GM12878 (cell line): ENCODE results near the gene PHYHIPL.

Experiments
- BACH1 ChIP-seq: fragments of 450-650 bp; IDR thresholded peaks from 2 replicates; pipeline ENCODE4 v1.6.1; 2017; ENCODE audit warnings: mild to moderate bottlenecking, borderline replicate concordance
- BHLHE40 ChIP-seq, 2 experiments: fragments of 450-650 bp in 1 of 2; IDR thresholded peaks; 2 replicates each; pipeline ENCODE4 v1.6.1; 2011 to 2017; ENCODE audit warnings: low read depth in 2 of 2, borderline replicate concordance in 1 of 2, improper control_type of control experiment in 1 of 2, low read length in 1 of 2, mild to moderate bottlenecking in 1 of 2
- EP300 ChIP-seq, 2 experiments: fragments of 150-350 bp in 1 of 2; IDR thresholded peaks; 2 replicates each; pipeline ENCODE4 v1.6.1; 2011 to 2012; ENCODE audit warnings: low read depth in 2 of 2, low read length in 2 of 2, borderline replicate concordance in 1 of 2, improper control_type of control experiment in 1 of 2, inconsistent platforms in 1 of 2; ENCODE audit not compliant: control insufficient read depth in 1 of 2
- EZH2 ChIP-seq: IDR thresholded peaks from 2 replicates; pipeline ENCODE4 v1.6.1; 2012; ENCODE audit warnings: low read depth, mild to moderate bottlenecking, control low read depth, inconsistent platforms, low read length, borderline replicate concordance; ENCODE audit not compliant: control insufficient read depth
- FOS ChIP-seq: IDR thresholded peaks from 3 replicates; pipeline ENCODE4 v1.6.1; 2011; ENCODE audit warnings: borderline replicate concordance; ENCODE audit not compliant: insufficient read length; ENCODE audit errors: extremely low read depth
- RELA ChIP-seq: fragments of 450-650 bp; IDR thresholded peaks from 2 replicates; pipeline ENCODE4 v1.8.0; 2014; ENCODE audit warnings: borderline replicate concordance; ENCODE audit not compliant: partially characterized antibody
- RFX5 ChIP-seq: IDR thresholded peaks from 2 replicates; pipeline ENCODE4 v1.6.1; 2011; ENCODE audit warnings: low read depth, low read length, improper control_type of control experiment
- SUPT20H ChIP-seq: IDR thresholded peaks from 2 replicates; pipeline ENCODE4 v1.6.1; 2011; ENCODE audit warnings: low read depth, mild to moderate bottlenecking, low read length, moderate library complexity, borderline replicate concordance; ENCODE audit not compliant: control insufficient read depth
- ZNF274 ChIP-seq: IDR thresholded peaks from one replicate; pipeline ENCODE4 v1.8.0; 2011; ENCODE audit not compliant: insufficient read length, insufficient read depth
- ZSCAN29 ChIP-seq: fragments of 450-650 bp; IDR thresholded peaks from 2 replicates; pipeline ENCODE4 v1.6.1; 2017; ENCODE audit warnings: mild to moderate bottlenecking, moderate library complexity
- TF ChIP-seq, protein P1 (sequence below), 3 experiments: IDR thresholded peaks in 2 of 3; conservative IDR thresholded peaks in 1 of 3; 2 replicates each; pipeline ENCODE4 v1.5.1; 2011; ENCODE audit warnings: low read depth in 3 of 3, low read length in 3 of 3, mild to moderate bottlenecking in 3 of 3, control low read depth in 2 of 3, moderate library complexity in 2 of 3, inconsistent platforms in 1 of 3, mixed read lengths in 1 of 3; ENCODE audit not compliant: control insufficient read depth in 2 of 3, insufficient read depth in 1 of 3; ENCODE audit errors: extremely low read depth in 1 of 3

DNA sequence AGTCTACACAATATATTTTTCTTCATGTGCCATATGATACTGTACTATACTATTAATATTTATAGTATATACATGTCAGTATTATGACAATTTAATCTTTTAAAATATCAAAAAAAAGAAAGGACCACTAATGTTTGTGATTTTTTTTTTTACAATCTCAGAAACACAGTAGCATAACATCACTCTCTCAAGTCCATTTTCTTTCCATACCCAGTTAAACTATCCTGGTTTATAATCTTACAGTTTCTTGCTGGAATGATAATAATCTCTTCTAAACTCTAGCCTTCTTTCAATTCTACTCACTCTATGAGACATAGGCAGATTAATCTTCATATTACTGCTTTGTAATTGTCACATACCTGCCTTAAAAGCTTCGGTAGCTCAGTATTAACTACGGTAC lies 8.9 kb upstream of the PHYHIPL start:
- no peak for TF ChIP-seq BACH1
- no peak for TF ChIP-seq EP300 (IDR thresholded peaks at IDR 0.05; ENCODE audit: borderline replicate concordance in 1 of 2, control insufficient read depth in 1 of 2, low read depth in 2 of 2, low read length in 2 of 2)
- TF ChIP-seq, protein P1, sequence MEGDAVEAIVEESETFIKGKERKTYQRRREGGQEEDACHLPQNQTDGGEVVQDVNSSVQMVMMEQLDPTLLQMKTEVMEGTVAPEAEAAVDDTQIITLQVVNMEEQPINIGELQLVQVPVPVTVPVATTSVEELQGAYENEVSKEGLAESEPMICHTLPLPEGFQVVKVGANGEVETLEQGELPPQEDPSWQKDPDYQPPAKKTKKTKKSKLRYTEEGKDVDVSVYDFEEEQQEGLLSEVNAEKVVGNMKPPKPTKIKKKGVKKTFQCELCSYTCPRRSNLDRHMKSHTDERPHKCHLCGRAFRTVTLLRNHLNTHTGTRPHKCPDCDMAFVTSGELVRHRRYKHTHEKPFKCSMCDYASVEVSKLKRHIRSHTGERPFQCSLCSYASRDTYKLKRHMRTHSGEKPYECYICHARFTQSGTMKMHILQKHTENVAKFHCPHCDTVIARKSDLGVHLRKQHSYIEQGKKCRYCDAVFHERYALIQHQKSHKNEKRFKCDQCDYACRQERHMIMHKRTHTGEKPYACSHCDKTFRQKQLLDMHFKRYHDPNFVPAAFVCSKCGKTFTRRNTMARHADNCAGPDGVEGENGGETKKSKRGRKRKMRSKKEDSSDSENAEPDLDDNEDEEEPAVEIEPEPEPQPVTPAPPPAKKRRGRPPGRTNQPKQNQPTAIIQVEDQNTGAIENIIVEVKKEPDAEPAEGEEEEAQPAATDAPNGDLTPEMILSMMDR (IDR thresholded peaks at IDR 0.05 in 2 of 3, conservative IDR thresholded peaks at IDR 0.05 in 1 of 3; ENCODE audit: control insufficient read depth in 2 of 3, extremely low read depth in 1 of 3, insufficient read depth in 1 of 3, low read depth in 3 of 3, low read length in 3 of 3): no peak
- no peak for TF ChIP-seq BHLHE40 (IDR thresholded peaks at IDR 0.05; ENCODE audit: borderline replicate concordance in 1 of 2, low read depth in 2 of 2, low read length in 1 of 2)
- TF ChIP-seq RELA: no peak
- TF ChIP-seq SUPT20H: no peak
- no peak for TF ChIP-seq EZH2
- TF ChIP-seq FOS: no peak
- TF ChIP-seq RFX5: no peak
- TF ChIP-seq ZNF274: no peak
- no peak for TF ChIP-seq ZSCAN29
